H1 (cell line): ENCODE measurements around the gene ZNF526.

ENCODE experiments used
- CTCF ChIP-seq, 3 experiments: IDR thresholded peaks; 1 replicate in 2 of 3; 2 replicates in 1 of 3; pipeline versions ENCODE4 v1.5.1 to v1.6.1; 2011; ENCODE audit warnings: low read length in 3 of 3, mild to moderate bottlenecking in 3 of 3, inconsistent platforms in 2 of 3, low read depth in 1 of 3, moderate library complexity in 1 of 3; ENCODE audit not compliant: insufficient read depth in 1 of 3; ENCODE audit errors: control extremely low read depth in 1 of 3
- POLR2AphosphoS5 ChIP-seq: IDR thresholded peaks from 2 replicates; pipeline ENCODE4 v1.6.1; 2011; ENCODE audit warnings: low read depth, low read length
- TAF1 ChIP-seq: IDR thresholded peaks from 2 replicates; pipeline ENCODE4 v1.6.1; 2011; ENCODE audit warnings: mild to moderate bottlenecking, low read depth, low read length
- ZNF274 ChIP-seq: IDR thresholded peaks from 2 replicates; pipeline ENCODE4 v1.7.0; 2012; ENCODE audit warnings: low read length, borderline replicate concordance; ENCODE audit errors: extremely low read depth

GRCh38 chr19:42172261-42172660 is 47.9 kb upstream of the ZNF526 start:
- TF ChIP-seq POLR2AphosphoS5 = no peak
- TF ChIP-seq ZNF274 = no peak
- no peak for TF ChIP-seq CTCF (IDR thresholded peaks at IDR 0.05; ENCODE audit: control extremely low read depth in 1 of 3, insufficient read depth in 1 of 3, low read depth in 1 of 3, low read length in 3 of 3)
- no peak for TF ChIP-seq TAF1
